GM21619 (cell line): ENCODE measurements around the gene DISC1.
"Not testable (repeated sequence)": the region's sequence is repeated elsewhere in the genome, so short reads cannot be mapped to it uniquely, and the experiment has no call there.

Experiments
- ATAC-seq: cut with Tn5 transposase; IDR thresholded peaks from one replicate; pipeline ENCODE4 v1.9.1; 2021; ENCODE audit not compliant: unreplicated experiment

The DISC1 gene

DNA sequence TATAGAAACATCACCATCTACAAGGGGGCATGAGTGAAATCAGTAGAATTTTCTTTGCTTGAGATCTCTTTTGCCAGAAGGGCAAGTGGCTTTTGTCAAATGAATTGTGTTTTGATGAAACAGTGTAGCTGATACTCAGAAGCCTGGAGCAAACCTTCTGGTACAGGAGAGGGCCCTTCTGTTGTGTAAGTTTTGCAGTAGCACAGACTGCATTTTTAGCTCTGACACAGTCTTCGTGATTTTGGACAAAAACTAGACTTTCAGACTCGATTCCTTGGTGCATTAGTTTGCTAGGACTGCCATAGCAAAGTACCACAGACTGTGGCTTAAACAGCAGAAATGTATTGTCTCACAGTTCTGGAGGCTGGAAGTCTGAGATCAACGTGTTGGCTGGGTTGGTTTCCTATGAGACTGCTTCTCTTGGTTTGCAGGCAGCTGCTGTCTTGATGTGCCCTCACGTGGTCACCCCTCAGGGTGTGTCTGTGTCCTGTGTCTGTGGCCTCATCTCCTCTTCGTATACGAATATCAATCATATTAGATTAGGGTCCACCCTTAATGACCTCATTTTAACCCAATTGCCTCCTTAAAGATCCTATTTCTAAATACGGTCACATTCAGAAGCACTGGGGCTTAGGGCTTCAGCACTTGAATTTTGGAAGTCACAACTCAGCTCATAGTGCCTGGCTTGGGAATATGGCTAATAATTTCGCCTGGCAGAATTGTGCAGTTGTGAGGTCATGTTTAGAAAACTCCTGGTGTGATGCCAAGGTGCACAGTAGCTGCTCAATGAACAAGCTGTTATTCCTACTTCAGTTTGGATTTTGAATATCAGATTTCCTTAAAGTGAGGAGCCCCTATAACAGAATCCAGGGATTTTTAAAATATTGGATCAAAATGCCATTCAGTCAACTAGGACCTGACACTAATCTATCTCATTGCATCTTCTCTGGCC lies 21.2 kb upstream of the DISC1 start:
- no peak for ATAC-seq

DNA sequence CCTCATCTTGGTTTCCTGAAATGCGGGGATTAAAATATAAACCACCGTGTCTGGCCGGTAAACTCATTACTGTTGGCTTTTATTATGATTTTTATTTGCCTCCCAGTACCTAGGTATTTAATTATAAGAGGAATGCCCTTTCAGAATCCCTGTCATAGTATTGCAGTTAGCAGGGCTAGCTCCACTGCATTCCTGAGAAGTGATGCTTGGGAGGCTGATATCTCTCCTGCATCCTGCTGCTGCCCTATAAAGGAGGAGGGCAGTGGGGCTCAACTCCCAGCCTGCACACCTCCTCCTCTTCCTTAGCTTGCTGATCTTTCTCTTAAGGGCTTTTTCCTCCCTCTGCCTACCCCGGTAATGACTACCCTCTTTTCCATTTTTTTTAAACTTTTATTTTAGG lies 19.9 kb upstream of the DISC1 start:
- no peak for ATAC-seq

DNA sequence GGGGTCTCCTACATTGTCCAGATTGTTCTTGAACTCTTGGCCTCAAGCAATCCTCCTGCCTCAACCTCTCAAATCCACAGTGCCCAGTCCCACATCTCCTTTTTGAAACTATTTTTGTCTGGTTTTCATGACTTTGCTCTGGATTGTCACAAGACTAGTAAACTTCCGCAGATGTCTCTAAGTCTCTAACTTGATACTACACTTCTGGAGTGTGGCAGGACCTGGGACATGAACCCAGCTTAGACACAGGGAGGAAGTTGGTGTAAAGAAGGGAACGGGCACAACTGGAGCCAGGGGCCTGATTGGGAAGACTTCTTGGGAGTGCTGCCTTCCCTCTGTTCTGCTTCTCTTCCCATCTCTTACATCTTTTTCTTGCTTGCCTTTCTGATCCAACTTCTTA lies 16.2 kb upstream of the DISC1 start:
- no peak for ATAC-seq

DNA sequence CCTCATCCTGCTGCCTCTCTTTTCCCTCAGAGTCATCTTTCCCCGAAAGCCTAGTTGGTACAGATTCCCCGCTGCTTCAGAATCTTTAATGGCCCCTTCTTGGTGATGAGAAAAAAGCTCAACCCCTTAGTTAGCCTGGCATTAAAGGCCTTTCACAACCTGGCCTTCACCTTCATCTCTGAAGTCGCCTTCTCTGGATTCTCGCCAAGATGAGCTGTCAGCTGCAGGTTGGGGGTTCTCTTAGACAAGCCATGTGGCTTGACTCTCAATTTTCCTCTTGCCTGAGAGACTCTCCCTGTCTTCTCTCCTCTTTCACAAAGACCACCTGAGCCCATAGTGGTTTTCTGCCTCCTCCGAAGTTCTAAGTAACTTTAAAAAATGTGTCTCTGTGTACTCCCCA lies 15.5 kb upstream of the DISC1 start:
- ATAC-seq = no peak

DNA sequence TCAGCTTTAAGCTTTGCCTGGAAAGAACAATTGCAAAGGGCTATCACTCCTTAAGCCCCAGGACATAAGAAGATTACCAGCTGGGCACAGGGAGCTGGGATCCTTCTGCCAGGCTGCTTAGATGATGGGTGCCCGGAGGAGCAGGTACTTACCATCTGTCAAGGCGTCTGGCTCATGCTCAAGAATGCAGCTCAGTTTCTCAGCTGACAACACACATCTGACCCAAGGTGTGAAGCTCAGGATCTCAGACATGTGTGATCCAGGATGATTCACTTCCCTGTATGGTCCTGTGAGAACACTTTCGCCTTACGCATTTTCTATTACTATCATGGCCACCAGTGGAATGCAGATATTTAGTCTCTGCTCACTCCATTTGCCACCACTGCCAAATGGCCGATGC lies 14.7 kb upstream of the DISC1 start:
- no peak for ATAC-seq

DNA sequence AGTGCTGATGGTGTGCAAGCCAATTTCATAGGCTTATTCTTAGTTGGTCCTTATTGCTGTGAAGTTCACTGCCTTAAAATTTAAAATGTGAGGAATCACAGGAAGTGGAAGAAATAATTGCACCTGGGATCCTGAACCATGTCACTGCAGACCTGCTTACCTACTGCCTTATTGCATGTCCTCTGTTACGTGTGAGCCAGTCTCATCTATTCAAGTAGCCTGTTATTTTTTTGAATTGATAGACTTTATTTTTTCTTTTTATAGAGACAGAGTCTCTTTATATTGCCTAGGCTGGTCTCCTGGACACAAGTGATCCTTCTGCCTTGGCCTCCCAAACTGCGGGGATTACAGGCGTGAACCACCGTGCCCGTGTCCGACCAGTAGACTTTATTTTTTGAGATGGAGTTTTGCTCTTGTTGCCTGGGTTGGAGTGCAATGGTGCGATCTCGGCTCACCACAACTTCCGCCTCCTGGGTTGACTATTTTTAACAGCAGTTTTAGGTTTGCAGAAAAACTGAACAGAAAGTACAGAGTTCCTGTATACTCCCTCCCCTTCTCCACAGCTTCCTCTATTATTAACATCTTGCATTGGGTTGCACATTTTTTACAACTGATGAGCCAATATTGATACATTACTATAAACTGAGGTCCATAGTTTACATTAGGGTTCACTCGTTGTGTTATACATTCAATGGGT lies 14.0 kb upstream of the DISC1 start:
- ATAC-seq = peak; percentile 99

DNA sequence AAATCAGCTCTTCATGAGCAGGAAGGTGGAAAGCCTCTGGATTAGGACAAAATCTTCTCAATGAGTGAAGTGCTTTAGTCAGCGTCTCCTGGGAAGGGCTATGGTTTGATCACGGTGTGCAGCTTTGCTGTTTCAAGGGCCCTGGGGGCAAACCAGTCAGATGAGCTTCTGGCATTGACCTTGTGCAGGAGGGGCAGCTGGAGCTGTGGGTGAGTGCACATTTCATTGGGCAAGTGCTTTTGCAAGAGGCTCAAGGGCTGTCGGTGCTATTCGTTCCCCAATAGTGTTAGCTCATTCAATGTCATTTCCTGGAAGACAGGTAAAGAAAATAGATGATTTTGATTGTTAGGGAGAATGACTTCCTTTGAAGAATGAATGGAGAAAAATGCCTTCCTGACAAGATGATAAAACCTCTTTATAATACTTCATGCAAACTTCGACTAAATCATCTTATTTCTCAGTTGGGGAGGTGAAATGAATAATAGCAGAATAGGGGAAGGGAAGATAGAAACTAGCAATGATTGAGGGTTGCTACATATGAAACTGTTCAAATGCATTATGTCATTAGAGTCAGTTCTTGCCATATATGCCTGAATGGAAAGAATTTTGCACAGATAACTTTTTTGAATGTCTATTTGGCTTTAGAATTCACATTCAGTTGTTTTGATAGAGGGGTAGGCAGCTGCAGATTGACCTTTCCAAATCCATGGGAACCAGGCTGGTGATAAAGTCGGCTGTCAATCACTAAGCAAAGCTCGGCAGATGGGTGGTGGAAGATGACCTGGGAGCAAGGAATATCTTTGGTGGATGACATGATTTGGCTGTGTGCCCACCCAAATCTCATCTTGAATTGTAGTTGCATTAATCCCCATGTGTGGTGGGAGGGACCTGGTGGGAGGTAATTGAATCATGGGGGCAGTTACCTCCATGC lies 12.9 kb upstream of the DISC1 start:
- ATAC-seq = no peak

DNA sequence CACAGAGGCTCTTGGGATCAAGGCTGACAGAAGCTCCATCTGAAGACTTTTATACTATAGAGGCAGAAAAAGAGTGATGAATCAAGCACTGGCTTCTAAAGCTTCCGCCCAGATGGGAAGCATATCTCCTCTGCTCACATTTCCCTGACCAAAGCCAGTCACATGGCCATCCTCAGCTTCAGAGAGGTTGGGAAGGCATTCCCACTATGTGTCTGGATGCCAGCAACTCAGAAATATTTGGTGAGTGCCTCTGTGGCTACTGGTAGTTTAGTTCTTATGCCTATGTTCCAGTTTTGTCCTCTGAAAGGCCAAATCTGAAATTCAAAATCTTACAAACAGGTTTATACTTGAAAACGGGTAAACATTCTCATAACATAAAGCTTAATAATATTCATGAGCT lies 9.9 kb upstream of the DISC1 start:
- ATAC-seq = no peak

DNA sequence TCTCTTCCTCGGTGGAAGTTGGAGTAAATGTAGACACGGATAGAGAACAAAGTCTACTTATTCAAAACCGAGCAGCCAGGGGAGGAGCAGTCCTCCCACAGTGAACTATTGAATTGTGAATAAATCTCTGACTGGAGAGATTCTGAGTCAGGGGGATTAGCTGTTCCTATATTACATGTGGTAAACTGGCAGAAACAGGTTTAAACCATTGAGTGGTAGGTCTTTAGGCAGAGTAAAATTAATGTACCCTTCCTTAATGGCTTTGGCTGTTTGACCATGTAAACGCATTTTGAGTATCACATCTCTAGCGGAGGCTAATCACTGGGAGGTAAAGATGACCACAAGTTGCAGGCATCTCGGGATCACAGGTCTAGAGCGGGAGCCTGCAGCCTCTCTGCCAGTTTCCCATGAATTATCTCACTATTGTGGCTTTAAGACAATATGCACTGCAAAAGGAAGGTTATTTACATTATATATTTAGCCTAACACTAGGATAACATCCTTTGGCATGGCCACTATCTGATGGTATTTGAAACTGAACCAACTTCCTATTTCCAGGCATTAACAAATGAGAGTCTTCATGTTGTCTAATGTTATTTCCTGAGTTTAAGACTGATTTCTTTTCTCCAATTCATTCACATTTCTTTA lies 7.9 kb upstream of the DISC1 start:
- no peak for ATAC-seq

DNA sequence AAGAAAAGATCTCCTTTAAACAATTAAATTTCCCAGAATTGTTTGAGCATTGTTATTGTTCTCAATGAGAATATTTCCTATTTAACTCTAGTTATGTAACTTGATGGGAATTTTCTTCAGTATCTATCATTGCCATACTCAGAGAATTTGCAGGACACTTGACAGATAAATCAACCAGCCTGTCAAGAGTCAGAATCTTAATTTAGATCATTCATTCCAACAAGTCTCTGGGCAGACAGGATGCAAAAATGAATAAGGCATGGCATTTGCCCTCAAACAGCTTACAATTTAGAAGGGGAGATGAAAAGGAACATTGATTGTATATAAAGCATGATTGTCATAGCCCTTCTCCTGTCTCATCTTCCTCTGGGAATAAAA lies 7.3 kb upstream of the DISC1 start:
- no peak for ATAC-seq

DNA sequence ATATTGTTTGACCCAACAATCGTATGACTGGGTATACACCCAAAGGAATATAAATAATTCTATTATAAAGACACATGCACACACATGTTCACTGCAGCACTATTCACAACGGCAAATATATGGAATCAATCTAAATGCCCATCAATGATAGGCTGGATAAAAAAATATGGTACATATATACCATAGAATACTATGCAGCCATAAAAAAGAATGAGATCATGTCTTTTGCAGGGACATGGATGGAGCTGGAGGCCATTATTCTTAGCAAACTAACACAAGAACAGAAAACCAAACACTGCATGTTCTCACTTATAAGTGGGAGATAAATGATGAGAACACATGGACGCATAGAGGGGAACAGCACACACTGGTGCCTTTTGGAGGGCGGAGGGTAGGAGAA lies 1.5 kb upstream of the DISC1 start:
- not testable (repeated sequence) for ATAC-seq

DNA sequence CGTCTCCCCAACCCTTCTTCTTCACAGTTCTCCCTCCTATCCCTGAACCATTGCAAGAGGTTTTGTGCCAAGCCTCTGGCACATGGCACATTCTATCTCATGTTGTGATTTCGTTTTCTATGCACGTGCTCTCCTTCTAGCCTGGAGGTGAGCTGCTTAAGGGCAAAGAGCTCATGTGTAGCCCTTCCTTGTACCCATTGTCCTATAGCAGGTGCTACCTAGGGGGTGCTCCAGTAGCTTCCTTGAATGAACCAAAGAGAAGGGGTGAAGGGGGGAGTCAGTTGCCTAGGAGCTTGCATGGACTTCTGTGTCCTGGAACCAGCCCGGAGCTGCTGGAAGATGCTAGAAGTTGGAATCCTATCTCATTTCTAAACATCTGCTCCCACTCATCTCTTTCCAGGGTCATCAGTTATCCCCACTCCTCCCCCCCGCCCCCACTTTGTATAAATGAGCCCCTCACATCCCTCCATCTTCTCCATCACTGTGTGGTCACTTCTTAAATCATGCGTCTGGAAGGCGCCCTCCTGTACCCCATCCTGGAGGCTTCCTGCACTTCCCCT lies 535 bp upstream of the DISC1 start:
- ATAC-seq = no peak

DNA sequence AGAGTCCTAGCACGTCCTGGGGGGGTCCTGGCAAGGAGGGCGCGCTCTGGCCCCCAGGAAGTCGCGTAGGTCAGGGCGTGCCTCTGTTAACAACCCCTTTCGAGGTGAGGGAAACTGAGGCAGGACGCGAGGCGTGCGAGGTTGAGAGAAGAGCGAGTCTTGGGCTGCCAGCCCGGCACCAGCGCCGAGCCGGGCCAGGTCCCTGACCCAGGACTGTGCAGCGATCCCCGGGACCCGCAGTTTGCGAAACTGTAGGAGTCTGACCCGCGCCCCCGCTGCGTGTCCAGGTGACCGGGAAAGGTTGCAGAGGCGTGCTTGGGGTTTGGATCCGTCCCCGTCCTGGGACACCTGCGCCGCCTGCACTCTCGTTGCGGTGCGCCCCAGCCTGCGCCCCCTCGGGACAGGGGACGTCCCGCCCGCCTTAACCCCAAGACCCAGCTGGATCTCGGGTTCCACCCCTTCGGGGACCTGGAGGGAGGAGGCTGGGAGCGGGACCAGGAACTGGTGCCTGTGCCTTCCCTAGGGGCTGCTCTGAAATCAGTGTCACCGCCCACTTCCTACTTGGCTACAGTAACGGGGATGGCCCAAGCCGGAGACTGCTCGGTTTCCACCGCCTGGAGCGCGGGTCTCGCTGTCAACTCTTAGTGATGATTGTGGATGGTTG lies 493 bp downstream of the DISC1 start:
- ATAC-seq = peak; percentile 66

DNA sequence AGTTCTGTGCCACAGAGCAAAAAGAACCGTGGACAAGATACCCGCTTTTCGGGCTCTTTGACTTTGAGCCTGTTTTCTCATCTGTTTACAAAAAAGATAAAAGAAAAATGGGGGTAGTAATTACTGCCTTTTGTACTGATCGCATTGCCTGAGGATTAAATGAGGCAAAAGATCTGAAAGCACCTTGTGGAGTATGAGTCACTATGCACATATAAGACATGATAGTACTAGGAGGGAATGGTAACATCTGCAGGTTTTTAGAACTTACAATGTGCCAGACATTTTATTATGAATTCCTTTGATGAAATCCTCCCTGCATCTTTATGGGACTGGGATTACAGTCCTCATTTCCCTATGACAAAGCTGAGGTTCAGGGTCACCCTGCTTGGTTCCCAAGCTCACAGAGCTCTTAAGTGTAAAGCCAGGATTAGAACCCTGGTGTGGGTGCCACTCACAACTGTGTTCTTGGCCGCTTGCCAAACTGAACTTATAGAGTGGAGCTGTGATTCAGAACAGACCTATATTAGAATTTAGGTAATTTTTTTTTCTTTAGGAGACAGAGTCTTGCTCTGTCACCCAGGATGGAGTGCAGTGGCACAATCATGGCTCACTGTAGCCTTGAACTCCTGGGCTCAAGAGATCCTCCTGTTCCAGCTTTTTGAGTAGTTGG lies 1.8 kb downstream of the DISC1 start:
- ATAC-seq = no peak

DNA sequence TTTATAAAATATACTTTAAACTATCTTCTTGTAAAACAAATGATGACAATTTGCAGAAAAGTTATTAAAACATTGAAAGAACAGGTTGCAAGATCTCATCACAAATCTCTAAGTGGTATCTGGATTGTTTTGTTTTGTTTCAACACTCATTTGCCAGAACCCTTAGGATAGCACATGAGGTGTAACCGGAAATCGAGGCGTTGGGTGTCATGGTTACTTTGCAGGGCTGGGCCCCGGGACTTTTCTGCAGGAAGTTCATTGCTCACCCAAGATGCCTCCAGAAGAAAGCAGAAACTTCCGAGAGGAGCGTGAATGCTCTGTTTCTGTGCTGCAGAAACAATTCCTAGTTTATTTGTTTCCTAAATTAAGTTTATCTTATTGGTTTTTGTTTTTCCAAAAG lies 2.5 kb downstream of the DISC1 start:
- no peak for ATAC-seq

DNA sequence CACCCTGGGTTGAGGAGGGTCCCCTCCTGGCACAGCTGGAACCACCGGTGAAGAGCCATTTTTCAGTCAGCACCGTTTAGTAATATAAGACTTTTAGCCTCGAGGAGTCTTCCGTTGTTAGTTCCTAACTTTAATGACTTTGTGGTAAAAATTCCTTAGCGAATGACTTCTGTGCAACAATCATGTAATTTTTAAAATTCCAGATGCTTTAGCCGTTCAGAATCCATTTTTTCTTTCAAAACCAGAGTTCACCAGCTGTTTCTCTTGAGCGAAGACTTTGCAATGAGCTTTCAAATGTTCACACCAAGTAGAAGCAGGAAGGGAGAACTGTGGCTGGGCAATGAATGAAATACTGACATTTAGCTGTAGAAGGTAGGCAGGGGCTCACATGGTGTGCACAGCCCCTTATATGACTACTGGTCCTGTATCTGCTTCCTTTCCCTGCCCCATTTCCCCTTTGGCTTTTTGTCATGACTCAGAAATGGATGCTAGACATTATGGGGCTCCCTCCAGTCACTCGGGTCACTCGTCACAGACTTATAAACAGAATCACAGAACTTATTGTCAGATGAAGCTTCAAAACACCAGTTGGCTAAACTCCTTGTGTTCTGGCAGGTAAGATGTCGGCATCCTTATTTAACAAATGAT lies 4.1 kb downstream of the DISC1 start:
- no peak for ATAC-seq

DNA sequence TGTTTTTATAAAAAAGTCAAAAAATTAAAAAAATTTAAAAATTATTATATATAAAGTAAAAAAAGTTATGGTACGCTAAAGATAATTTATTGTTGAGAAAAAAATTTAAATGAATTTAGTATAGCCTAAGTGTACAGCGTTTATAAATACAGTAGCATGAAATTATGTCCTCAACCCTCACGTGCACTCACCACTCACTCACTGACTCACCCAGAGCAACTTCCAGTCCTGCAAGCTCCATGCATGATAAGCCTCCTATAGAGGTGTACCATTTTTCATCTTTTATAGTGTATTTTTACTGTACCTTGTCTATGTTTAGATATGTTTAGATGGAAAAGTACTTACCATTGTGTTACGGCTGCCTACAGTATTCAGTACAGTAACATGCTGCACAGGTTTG lies 5.1 kb downstream of the DISC1 start:
- no peak for ATAC-seq

DNA sequence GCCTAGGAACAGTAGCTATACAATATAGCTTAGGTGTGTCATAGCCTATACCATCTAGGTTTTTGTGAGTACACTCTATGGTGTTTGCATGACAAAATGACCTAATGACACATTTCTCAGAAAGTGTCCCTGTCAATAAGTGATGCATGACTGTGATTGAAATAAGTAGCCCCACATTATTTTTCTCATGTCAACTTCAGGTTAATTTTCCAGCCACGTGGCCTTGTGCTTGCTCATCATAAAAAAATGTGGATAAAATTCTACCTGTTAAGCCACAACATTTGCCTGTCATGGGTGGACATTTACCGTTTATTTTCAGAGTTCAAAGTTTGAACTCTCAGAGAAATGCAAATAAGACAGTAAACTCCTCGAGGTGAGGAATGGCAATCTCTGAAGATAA lies 5.5 kb downstream of the DISC1 start:
- ATAC-seq = no peak
